H1 (cell line): Measurements from ENCODE around the gene SERPINE2. TPM values are rescaled to one million over a fixed set of nuclear protein-coding genes. Genes with fewer than 3 reads are reported as not detected.

Experiments used
- polyA plus RNA-seq, 7 experiments: library from polyadenylated mRNA; depleted of rRNA in 3 of 7; stranded (reverse) in 5 of 7; unstranded in 2 of 7; fragments of >200 nt in 5 of 7; fragments of 200-250 nt in 2 of 7; gene quantifications; 1 replicate in 5 of 7; 2 replicates in 1 of 7; 4 replicates in 1 of 7; pipeline versions ENCODE4 v1.2.1 to v1.2.3, GENCODE V29; 2011 to 2013; ENCODE audit warnings: missing spikeins in 2 of 7, mixed read lengths in 2 of 7
- total RNA-seq: library from RNA; stranded (reverse); fragmentation: NEBNext Ultra II Directional; extraction: Animal tissue kit (Norgen Biotek cat#: 25700); gene quantifications from 2 replicates; pipeline ENCODE4 v1.2.1, GENCODE V29; 2021

SERPINE2 gene
- total and polyA plus RNA-seq, 2 of the 8 experiments (the other 6 are each of a cell fraction or from before 2014, with no cell fraction given) = 26.2 to 76.0 TPM

Other genes starting within 250 kb of the SERPINE2 start
- 19.7 and 20.2 TPM in 2 replicates for gene AP1S3, start 201.7 kb downstream of the SERPINE2 start, total RNA-seq
- 2.9 and 3.9 TPM in 2 replicates for gene AP1S3, start 201.7 kb downstream of the SERPINE2 start, polyA plus RNA-seq (2011; rRNA removed)
- gene WDFY1, start 94.0 kb downstream of the SERPINE2 start, total RNA-seq = 92.9 and 94.7 TPM in 2 replicates
- 68.4 and 69.3 TPM in 2 replicates for gene WDFY1, start 94.0 kb downstream of the SERPINE2 start, polyA plus RNA-seq (2011; rRNA removed)
- gene MRPL44, start 81.8 kb downstream of the SERPINE2 start, total RNA-seq = 50.4 and 53.2 TPM in 2 replicates
- 27.2 and 32.0 TPM in 2 replicates for gene MRPL44, start 81.8 kb downstream of the SERPINE2 start, polyA plus RNA-seq (2011; rRNA removed)